ENCODE results near the gene UBA52. TPM values are rescaled to one million over a fixed set of nuclear protein-coding genes. Genes with fewer than 3 reads are reported as not detected.

UBA52 gene
- total RNA-seq, 1 donor: 1,539 TPM

DNA sequence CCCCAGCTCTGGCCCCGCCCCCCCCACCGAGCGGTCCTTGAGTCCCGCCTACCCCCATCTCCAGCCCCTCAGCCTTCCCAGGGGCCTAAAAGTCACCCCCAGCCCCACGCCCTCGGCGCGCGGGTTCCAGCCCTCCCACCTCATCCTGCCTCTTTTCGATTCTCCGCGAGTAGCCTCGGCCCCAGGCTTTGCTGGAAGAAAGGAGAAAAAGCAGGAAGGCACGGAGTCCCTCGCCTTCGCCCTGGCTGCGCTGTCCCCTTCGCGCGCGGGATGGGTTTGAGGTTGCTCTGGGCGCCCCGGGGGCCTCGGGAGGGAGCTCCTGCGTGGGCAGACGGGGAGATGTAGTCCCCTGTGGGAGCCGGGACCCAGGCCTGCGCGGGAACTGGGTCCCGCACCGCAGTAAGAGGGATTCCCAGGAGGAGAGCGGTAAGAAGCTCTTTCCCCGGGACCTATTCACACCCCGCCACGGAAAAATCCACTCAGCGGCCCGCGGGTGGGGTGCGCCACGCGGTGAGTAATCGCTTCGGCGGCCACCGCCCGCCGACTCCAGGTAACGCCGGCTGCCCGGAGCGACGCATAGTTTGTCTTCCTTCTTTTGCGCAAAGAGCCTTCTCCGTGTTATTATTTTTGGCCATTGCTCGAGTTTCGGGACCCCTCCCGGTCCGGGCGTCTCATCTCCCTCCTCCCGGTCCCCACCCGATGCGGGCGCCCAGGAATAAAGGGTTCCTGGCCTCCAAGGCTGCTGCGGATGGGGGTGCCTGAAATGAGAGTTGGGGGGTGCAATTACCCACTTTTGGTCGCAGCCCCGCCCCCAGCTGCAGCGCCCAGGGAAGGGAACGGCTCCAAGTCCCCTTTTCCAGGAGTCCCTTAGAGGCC is 35.8 kb downstream of the UBA52 start:
- DNase-seq (ENCODE audit: low read depth in 2 of 3, low spot score in 2 of 3): no peak

DNA sequence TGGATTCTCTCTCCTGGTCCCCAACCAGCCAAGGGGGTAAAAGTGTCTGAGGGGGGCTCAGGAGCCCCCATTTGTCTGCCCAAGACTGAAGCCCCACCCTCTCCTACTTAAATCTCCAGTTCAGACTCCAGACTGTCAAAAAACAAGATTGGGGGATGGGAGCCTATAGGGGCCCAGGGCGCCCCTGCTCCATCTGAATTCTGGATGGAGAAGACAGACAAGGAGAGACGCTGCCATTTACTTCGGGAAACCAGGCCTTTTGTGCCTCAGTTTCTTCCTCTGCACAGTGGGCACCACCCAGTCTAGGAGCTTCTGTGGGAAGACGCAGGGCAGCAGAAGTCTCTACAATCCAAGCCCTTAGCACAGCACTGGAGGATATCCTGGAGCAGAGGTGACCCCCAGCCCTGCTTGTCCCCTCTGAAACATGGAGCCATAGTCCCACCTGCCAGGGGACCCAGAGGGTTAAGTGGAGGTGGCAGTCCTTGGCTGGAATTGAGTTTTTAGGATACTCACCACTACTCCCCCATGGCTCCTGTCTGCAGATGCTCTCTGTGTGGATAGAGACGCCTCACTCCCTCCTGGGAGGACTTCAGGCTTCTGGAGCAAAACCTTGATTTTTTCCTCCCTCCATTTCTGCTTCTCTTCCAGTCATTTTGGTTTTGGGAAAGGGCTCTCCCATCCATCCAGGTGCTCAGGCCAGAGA is 36.6 kb downstream of the UBA52 start:
- no peak for DNase-seq (ENCODE audit: low read depth in 2 of 3, low spot score in 2 of 3)

DNA sequence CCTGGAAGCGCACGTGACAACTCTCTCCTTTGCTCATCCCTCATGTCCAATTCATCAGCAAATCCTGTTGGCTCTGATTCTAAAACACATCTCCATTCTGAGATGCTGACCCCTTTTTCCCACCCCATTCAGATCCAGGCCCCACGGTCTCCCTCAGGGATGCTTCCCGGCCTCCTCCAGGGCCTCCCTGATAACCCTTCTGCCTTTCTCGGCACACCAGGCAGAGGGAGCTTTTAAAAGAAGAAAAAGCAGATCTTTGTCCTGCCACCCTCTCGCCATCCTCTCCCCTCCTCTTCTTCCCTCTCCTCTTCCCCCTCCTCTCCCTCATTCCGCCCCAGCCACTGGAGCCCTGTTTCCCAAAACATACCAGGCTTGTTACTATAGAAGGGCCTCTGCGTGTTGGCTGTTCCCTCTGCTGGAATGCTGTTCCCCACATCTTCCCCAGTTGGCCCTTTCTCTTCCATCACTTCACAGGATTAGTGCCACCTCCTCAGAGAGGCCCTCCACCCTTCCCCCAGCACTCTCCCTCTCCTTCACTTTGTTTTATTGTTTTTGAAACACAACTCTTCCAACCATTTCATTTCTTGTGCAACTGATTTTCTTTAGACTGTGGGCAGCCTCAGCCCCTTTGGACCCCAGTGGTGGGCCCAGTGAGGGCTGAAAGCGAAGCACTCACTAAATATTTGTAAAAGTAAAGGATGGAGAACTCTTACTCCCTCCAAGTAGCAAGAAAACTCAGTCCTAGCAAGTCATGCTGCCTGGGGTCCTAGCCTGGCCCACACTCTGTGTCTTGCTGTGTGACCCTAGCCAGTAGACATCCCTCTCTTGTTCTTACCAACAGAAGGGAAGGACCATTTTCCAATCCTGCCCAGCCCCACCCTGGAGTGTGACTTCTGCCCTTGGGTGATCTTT is 37.4 kb downstream of the UBA52 start:
- DNase-seq (ENCODE audit: low read depth in 2 of 3, low spot score in 2 of 3): no peak

DNA sequence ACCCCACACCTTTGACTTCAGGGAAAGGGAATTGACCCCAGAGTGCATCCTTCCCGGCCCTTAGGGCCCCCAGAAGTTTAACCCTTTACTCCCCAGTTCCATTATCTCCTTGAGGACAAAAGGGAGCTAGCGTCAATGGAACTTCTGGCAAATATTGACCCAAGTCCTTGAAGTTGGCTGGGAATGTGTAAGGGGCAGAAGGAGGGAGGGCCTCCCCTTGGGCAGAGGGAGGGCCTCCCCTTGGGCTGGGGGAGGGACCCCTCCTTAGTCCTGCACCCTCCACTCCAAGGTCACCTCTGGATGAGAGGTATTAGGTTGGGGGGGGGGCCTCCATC is 38.0 kb downstream of the UBA52 start:
- DNase-seq (ENCODE audit: low read depth in 2 of 3, low spot score in 2 of 3): no peak

DNA sequence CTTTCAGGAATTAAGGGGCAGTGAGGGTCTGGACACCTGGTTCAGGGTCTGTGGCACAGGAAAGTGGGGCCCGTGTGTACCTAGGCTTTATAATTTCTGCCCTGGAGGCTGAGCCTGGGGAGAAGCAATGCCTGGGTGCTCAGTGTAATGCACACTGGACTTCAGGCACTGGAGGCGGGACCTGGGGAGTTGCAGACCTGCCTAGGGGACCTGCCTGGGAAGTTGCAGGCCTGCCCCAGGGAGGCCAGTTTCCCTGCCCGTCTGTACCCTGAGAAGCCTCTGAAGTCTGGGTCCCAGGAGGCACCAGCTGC is 38.5 kb downstream of the UBA52 start:
- DNase-seq (ENCODE audit: low read depth in 2 of 3, low spot score in 2 of 3): no peak

DNA sequence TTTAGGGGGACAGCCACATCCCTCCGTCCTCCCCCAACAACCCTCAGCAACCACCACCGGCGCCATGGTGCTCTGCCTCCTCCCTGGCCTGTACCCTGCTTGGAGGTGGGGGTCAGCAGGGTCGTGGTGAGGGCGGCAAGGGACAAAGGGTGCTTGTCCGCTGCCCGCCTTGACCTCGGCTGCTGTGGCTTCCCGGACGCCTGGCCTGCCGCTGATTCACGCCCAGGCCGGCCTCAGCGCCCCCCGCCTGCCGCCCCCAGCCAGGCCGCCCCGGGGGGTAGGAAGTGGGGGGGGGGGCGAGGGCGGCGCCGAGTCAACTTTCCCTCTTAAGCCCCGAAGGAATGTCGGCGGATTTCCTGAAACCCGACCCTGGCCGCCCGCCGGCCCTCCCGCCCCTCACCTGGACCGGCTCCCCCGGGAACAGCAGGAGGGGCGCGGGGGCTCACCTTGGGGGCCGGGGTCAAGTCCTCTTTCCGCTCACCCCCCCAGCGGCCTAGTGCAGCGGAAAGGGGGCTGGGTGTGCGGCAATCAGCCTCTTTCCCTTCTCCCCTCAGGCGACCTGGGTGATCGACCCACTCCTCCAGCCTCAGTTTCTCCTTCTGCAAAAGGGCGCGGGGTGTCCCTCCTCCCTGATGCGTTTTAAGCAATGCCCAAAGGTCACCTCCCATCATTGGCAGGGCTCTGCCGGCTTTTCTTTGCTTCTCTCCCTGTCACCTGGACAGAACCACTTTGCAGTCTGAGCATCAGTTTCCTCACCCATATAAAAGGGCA is 39.1 kb downstream of the UBA52 start:
- no peak for DNase-seq (ENCODE audit: low read depth in 2 of 3, low spot score in 2 of 3)

DNA sequence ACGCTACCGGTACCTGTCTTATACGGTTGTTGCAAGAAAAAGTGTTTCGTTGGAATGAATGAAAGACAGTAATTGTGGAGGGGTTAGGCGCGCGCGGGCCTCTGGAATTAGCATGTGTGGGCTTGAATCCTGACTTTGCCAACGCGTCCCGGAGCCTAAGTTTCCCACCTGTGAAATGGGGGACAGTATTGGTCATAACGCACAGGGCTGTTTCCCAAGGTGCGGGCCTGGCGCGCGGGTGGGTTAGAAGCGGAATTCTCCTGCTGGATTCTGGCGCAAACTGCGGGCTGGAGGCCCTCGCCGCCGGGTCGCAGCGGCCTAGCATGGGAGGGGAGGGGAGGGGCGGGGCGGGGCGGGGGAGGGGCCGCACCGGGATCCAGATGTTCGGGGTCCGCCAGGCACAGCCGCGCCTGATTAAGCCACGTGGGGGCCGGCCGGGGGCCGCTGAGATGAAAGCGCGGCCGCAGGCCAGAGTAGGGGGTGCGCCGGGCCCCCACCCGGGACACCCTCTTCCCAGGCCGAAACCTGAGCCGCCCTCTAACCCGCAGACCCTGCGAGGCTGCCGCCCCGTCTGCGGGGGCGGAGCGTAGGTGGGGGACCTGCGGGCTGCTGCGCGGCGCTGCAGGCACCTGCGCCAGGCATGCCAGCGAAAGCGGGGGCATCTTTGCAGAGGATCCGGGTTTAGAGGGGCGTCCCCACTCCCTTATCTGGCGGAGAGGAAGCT is 39.8 kb downstream of the UBA52 start:
- no peak for DNase-seq (ENCODE audit: low read depth in 2 of 3, low spot score in 2 of 3)

DNA sequence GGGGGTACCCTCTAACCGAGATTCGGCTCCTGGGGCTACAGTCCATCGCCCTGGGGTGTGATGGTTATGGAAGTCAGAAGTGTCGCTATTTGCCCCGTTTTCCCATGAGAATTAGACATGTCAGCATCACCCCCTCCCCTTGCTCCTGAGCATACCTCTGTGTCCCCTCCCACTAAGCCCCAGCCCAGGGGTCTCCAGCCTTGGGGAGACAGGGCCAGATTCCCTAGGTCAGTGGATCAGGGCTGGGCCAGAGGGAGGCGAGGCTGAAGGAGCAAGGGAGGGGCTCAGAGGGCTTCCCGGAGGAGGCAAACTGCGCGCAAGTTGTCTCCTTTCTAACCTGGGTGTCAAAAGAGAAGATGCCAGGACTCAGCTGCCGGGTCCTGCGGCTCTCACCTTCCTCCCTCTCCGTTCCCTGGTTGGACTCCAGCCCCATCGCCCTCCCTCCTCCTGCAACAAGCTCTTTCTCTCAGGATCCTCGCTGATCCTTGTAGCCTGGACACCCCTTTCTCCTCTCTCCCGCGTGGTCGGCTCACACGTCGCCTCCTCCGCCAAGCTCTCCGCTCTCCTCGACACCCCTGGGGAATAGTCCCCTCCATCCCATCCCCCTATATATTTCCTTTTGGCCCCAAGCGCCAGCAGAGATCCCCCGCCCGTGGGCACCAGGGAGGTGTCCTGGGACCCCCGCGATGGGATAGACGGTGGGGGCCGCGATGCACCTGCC is 40.6 kb downstream of the UBA52 start:
- DNase-seq (ENCODE audit: low read depth in 2 of 3, low spot score in 2 of 3): no peak

DNA sequence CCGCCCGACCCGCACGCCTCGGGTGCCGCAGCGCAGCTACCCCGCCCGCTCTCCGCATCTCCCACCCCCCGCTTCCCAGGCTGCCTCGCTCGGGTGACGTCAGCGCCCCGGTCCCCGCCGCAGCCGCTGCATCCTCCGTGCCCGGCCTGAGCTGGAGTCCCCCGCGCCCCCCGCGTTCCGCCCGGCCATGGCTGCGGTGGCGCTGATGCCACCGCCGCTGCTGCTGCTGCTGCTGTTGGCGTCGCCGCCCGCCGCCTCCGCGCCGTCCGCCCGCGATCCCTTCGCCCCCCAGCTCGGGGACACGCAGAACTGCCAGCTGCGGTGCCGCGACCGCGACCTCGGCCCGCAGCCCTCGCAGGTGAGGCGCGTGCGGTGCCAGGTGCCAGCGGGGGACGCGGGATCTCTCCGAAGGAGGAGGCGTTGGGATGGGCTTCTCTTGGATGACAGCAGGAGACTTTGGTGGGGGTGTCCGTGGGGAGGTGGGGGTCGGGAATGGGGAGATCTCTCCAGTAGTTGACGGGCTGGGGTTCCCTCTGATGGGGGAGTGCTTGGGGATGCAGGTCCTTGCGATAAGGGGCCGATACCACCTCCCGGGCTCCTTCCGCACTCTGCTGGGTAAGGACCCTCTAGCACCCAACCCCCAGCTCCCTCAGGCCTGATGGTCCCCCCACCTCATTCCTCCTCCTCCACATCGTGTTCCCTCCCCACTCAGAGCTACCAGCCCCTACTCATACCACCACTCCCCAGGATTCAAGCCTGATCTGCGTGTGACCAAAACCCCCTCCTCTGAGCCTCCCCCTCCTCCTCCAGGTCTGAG is 41.3 kb downstream of the UBA52 start, which contains the start of gene TMEM59L:
TMEM59L (plus strand) TSS at position 99 of the 817 bp plus-strand sequence; CDS start at position 188, 89 bp downstream.
- peak in 2 of 3 donors; percentile 72 to 77 for DNase-seq (ENCODE audit: low read depth in 2 of 3, low spot score in 2 of 3)

DNA sequence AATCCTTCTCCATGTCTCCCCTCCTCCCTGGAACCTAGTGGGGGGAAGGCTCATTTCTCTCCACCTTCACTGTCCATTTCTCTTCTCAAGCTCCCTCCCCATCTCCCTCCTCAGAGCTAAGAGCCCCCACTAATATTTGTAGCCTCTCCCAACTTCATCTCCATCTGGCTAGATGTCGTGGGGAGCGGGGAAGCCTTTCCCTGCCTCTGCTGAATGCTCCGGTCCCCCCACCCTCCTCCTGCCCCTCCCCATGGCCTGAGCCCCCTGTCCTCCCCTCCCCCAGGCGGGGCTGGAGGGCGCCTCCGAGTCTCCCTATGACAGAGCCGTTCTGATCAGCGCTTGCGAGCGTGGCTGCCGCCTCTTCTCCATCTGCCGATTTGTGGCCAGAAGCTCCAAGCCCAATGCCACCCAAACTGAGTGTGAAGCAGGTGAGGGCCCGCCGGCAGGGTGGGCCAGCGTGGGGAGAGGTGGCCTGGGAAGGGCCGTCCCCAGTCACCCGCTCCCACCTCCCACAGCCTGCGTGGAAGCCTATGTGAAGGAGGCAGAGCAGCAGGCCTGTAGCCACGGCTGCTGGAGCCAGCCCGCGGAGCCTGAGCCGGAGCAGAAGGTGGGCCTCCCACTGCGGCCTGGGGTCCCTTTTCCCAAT is 42.1 kb downstream of the UBA52 start:
- no peak for DNase-seq (ENCODE audit: low read depth in 2 of 3, low spot score in 2 of 3)

DNA sequence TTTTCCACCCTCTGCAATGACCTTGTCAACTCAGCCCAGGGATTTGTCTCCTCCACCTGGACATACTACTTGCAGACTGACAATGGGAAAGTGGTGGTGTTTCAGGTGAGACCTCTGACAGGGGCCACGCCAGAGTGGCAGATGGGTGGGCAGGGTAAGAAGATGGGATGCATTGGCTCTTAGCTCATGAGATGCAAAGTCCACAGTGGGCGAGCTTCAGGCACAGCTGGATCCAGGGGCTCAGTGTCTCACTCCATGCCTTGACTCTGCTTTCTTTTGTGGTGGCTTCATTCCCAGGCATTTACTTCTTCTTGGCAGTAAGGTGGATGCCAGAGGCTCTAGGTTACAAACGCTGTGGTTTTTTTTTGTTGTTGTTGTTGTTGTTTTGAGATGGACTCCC is 44.4 kb downstream of the UBA52 start:
- DNase-seq (ENCODE audit: low read depth in 2 of 3, low spot score in 2 of 3): no peak

DNA sequence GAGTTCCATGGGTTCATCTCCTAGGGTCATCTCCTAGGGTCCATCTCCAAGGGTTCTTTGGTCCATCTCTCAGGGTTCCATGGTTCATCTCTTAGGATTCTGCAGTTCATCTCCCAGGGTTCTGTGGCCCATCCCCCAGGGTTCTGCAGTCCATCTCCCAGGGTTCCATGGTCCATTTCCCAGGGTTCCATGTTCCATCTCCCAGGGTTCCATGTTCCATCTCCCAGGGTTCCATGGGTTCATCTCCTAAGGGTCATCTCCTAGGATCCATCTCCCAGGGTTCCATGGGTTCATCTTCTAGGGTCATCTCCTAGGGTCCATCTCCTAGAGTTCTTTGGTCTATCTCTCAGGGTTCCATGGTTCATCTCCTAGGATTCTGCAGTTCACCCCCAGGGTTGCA is 45.9 kb downstream of the UBA52 start:
- no peak for DNase-seq (ENCODE audit: low read depth in 2 of 3, low spot score in 2 of 3)

DNA sequence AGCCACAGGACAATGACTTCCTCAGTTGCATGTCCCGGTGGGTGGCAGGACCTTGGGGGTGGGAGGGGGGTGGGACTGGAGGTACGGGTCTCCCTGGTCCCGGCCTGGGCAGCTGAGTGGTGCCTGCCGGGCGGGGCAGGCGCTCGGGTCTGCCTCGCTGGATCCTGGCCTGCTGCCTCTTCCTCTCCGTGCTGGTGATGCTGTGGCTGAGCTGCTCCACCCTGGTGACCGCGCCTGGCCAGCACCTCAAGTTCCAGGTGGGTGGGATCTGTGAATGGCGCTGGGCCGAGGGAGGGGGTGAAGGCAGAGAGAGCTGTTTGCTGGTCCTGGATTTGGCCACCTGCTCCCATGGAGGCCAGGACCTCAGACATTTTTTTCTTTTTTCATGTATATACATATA is 46.6 kb downstream of the UBA52 start:
- no peak for DNase-seq (ENCODE audit: low read depth in 2 of 3, low spot score in 2 of 3)

DNA sequence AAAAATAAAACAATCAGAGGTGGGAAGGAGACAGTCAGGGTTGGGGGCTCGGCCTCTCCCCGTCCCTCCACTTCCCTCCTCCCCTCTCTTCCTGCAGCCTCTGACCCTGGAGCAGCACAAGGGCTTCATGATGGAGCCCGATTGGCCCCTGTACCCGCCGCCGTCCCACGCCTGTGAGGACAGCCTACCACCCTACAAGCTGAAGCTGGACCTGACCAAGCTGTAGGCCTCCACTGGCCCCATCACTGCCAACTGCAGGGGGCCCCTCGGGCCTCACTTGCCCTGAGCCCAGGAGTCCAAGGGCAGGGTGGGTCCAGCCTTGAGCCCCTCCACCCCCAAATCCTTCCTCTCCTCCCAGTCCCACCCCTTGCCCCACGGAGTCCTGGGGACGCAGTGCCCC is 48.7 kb downstream of the UBA52 start:
- DNase-seq (ENCODE audit: low read depth in 2 of 3, low spot score in 2 of 3): no peak

DNA sequence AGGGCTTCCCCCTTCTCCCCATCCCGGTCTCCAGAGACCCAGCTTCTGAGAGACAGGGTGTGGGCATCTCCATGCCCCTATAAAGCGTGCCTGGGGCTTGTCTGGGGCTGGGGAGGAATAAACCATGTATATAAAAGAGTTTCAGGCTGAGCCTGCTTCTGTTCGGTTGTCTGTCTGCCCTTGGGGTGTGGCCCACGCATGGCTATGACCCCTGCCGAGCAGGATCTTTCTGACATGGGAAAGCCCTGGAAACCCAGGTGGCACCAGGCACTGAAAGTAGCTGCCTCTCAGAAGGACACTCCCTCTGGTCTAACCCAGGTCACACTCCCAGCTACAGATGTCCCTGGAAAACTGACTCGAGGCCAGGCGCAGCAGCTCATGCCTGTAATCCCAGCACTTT is 49.2 kb downstream of the UBA52 start:
- DNase-seq (ENCODE audit: low read depth in 2 of 3, low spot score in 2 of 3): no peak

DNA sequence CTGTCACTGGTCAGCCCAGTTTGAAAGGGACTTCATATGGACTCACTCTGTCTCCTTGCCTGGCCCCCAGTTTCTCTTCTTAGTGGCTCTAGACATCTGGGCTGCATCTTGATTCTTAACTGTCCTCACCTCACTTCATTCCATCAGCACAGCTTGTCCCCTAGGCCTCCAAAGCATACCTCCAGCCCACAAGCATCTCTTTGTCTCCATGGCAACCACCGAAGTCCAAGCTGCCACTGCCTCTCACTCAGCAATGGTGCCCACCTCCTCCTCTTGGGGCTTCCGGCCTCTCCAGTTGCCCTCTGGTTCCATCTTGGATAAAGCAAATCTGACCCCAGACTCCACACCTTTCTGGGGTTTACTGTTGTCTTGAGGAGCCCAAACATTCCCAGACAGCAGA is 55.2 kb downstream of the UBA52 start:
- no peak for DNase-seq (ENCODE audit: low read depth in 2 of 3, low spot score in 2 of 3)

Data from hematopoietic multipotent progenitor cell (in vitro differentiated cells).